Kidney epithelial cell (primary cell): ENCODE results near the gene LNPEP. TPM values are rescaled to one million over a fixed set of nuclear protein-coding genes. Genes with fewer than 3 reads are reported as not detected.

Experiments used
- DNase-seq: peaks from one replicate; pipeline ENCODE4 v3.0.0-alpha.2; 2010; ENCODE audit warnings: low read depth
- H3K27me3 ChIP-seq: 2 replicates; pipeline ENCODE4 v1.6.0; 2011; ENCODE audit warnings: low read length; ENCODE audit not compliant: control insufficient read depth, insufficient read depth
- H3K36me3 ChIP-seq: 2 replicates; pipeline ENCODE4 v1.5.1; 2011; ENCODE audit warnings: low read length; ENCODE audit not compliant: control insufficient read depth, insufficient read depth
- H3K4me3 ChIP-seq: 2 replicates; pipeline ENCODE4 v1.5.1; 2011; ENCODE audit warnings: low read depth, mild to moderate bottlenecking, control low read depth, low read length
- CTCF ChIP-seq: IDR thresholded peaks from 2 replicates; pipeline ENCODE4 v1.5.1; 2011; ENCODE audit warnings: mild to moderate bottlenecking, moderate library complexity, low read length, control low read depth, inconsistent platforms; ENCODE audit not compliant: insufficient read depth, poor library complexity, severe bottlenecking
- total RNA-seq: library from RNA; depleted of rRNA; stranded (reverse); fragments of >200 nt; gene quantifications from 2 replicates; pipeline ENCODE4 v1.2.3, GENCODE V29; 2015

The LNPEP gene
- total RNA-seq, 1 donor from 2014 or later: 24.6 TPM

- no peak for DNase-seq
- Histone ChIP-seq H3K4me3 (no peak overlapping the region), H3K27me3 (no peaks in the 10 kb centered on the region), H3K36me3 (no peaks in the 10 kb centered on the region)
- no peak for TF ChIP-seq CTCF
Measured at GRCh38 chr5:97006454-97007060, 70.7 kb downstream of the LNPEP start.

DNA sequence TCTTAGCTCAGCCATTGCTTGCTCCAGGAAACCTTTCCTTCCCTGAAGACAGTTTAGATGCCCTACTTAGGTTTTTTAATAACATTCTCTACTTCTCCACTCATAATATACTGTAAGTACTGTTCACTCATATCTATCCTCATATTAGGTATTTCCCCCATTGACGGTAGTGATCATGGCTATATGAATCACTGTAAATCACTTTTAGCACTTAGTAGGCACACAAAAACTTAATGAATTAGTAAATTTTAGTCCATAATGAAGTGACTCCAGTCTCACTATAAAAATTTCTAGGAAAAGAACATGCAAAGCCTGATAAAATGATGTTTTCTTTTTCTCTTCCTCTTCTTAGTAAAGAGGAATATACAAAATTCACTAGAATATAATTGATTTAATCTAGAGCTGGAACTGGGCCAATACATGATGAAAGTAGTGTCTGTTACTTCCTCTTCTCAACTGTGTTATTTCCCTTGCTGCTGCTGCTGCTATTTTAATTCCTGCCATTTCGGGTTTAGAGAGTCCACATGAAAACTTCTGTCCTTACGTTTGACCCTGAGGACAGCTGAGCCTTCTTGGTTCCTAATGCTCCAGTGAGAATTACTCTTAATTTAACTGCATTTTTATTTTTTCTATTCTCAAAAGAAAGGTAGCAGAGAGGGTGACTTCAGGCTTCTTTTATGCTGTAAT, 73.5 kb downstream of the LNPEP start:
- no peak for DNase-seq
- Histone ChIP-seq H3K4me3 (no peak overlapping the region), H3K36me3 (no peaks in the 10 kb centered on the region), H3K27me3 (no peaks in the 10 kb centered on the region)
- no peak for TF ChIP-seq CTCF

DNA sequence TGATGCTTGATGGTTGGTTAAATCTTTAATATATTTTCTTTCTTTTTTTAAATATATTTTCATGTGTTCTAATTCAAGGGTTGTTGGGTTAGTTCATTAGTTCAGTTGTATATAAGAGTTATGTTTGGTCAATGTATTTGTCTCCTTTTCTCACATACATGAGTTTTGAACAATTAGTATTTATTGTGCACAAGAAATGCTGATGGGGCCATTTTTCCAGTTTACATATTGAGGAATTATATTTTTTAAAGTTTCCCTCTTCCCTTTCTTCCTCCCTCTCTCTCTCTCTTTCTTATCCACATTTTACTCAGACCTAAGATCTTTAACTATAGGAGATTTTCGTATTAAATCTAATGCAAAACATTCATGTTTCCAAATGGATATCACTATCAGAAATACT, 74.0 kb downstream of the LNPEP start:
- Histone ChIP-seq H3K36me3 (no peaks in the 10 kb centered on the region), H3K27me3 (no peaks in the 10 kb centered on the region), H3K4me3 (no peak overlapping the region)
- no peak for DNase-seq
- no peak for TF ChIP-seq CTCF

DNA sequence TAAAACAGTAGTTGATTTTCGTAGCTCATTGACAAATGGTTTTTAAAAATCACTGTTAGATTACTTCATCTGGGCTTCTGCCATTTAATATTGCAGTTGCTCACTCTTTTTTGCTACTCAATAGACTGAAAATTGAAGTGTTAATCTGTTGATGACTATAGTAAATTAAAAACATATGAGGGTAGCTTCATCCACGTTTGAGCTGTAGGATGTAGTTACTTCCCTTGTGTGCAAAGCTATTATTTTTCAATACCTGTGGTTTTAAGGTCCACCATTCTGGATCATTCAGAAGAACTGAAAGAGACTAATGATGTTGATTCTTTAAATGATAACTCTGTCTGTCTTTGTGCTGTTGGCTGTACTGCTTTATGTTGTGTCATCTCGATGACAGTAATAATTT, 74.7 kb downstream of the LNPEP start:
- Histone ChIP-seq H3K4me3 (no peak overlapping the region), H3K36me3 (no peaks in the 10 kb centered on the region), H3K27me3 (no peaks in the 10 kb centered on the region)
- no peak for DNase-seq
- TF ChIP-seq CTCF: no peak

DNA sequence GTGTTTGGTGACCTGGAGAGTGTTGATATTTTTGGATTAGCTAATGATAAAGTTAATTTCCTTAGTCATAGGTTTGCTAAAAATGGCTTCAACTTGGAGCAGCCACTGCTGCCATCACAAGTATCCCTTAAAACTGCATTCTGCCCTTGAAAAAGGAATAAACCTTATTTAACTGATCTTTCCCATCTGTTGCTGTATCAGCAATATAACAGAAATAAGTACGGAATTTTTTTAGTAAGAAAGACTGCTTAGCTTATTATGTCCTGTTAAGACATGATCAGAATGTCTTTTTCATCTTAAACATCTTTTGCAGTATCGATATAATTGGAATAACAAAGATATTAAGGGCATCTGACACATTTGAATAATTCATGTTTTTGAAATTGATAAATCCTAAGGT, 75.7 kb downstream of the LNPEP start:
- H3K27me3 ChIP-seq: no peaks in the 10 kb centered on the region
- no peak for TF ChIP-seq CTCF
- no peak overlapping the region for H3K4me3 ChIP-seq
- no peaks in the 10 kb centered on the region for H3K36me3 ChIP-seq
- DNase-seq: no peak
